Epithelial cell of esophagus (primary cell): ENCODE results near the gene TNNI3K.
A peak's percentile ranks its signal among the peaks of the same experiment; 100 is the strongest.

Experiments
- DNase-seq: peaks from one replicate; pipeline ENCODE4 v3.0.0; 2010; ENCODE audit warnings: low read depth
- H3K4me3 ChIP-seq: 2 replicates; pipeline ENCODE4 v1.5.1; 2011; ENCODE audit warnings: mild to moderate bottlenecking, low read length, control low read depth
- CTCF ChIP-seq: IDR thresholded peaks from 2 replicates; pipeline ENCODE4 v1.5.1; 2011; ENCODE audit warnings: low read depth, mild to moderate bottlenecking, low read length, control low read depth, inconsistent platforms; ENCODE audit not compliant: insufficient read depth; ENCODE audit errors: missing control alignments

The TNNI3K gene

GRCh38 chr1:74502858-74503257 is 267.7 kb downstream of the TNNI3K start:
- no peak for TF ChIP-seq CTCF
- no peak for DNase-seq
- no peak overlapping the region for H3K4me3 ChIP-seq

GRCh38 chr1:74504125-74504932 is 269.1 kb downstream of the TNNI3K start:
- DNase-seq: peak; percentile 64
- H3K4me3 ChIP-seq: no peak overlapping the region
- TF ChIP-seq CTCF: peak; percentile 91

DNA sequence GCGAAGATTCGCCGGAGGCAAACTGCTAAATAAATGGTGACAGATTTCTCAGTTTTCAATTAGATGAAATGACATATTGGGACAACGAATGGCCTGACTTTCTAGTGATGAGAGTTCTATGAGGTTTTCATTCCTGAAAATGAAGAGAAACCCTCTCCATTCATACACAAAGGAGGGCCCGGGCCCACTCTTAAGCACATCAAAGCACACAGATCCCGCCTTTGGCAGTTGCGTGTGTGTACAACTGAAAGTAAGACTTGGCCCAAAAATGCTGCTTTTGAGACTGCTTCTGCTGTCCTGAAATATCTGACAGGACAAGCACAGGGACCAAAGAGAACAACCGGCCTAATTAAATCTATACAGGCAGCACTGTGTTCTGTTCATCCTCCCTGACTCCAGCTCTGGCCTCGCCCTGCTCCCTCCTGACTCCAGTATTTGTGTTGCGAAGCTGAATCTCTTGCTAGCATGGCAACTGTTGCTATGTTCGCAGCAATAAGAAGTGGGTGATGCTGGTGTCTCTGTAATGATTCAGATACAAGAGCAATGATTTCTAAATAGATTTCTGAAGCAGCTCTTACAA is 269.8 kb downstream of the TNNI3K start:
- TF ChIP-seq CTCF: no peak
- H3K4me3 ChIP-seq: no peak overlapping the region
- DNase-seq: peak; percentile 5

- TF ChIP-seq CTCF: no peak
- no peak for DNase-seq
- H3K4me3 ChIP-seq: no peak overlapping the region
These were observed 270.9 kb downstream of the TNNI3K start for GRCh38 chr1:74505928-74506710.

GRCh38 chr1:74508449-74508848 is 273.3 kb downstream of the TNNI3K start:
- no peak for TF ChIP-seq CTCF
- no peak for DNase-seq

GRCh38 chr1:74512170-74512915 is 277.2 kb downstream of the TNNI3K start, which contains the start of gene LRRC53:
Gene LRRC53, minus strand, starts transcription at chr1:74512611. Its CDS starts 29,262 bp downstream, at chr1:74483349.
- no peak within 1 kb of the TSS for H3K4me3 ChIP-seq
- DNase-seq: no peak
- TF ChIP-seq CTCF: no peak

More at GRCh38 chr1:74508449-74508848, 273.3 kb downstream of the TNNI3K start:
- no peak overlapping the region for H3K4me3 ChIP-seq
